ENCODE results near the gene HYAL3.

GRCh38 chr3:50294089-50294488, 5.1 kb downstream of the HYAL3 start:
- TF ChIP-seq CTCF (conservative IDR thresholded peaks at IDR 0.05) (no peak), EZH2 (IDR thresholded peaks at IDR 0.05; ENCODE audit: low read depth) (no peak)

All from PC-9 (cell line).